Activated CD8-positive, alpha-beta T cell treated with anti-CD3 and anti-CD28 coated beads for 36 hours (primary cell): Measurements from ENCODE around the gene TTC38. TPM values are rescaled to one million over a fixed set of nuclear protein-coding genes. Genes with fewer than 3 reads are reported as not detected.

Source experiments
- ATAC-seq: fragments of 200-7000 bp; cut with Tn5 transposase; one replicate; pipeline ENCODE4 v1.10.0; 2021; ENCODE audit warnings: mild to moderate bottlenecking, moderate library complexity
- CTCF ChIA-PET: fragments of 350-600 bp; sonication (Branson Sonifier 250); formaldehyde crosslinking; loops from one replicate; lab custom pipeline; 2021; ENCODE audit warnings: antibody characterized with exemption; lab: Charles Lee
- POLR2A ChIA-PET: fragments of 350-600 bp; sonication (Branson Sonifier 250); formaldehyde crosslinking; loops from one replicate; lab custom pipeline; 2021; ENCODE audit warnings: antibody characterized with exemption; lab: Charles Lee
- DNase-seq: peaks from one replicate; pipeline ENCODE4 v3.0.0-alpha.2; 2020
- H3K27ac Mint-ChIP-seq: one replicate; pipeline ENCODE4 v1.8.0; 2021; ENCODE audit warnings: mild to moderate bottlenecking, mixed read lengths
- H3K27me3 Mint-ChIP-seq: one replicate; pipeline ENCODE4 v1.8.0; 2021; ENCODE audit warnings: mixed read lengths
- H3K36me3 Mint-ChIP-seq: one replicate; pipeline ENCODE4 v1.8.0; 2021; ENCODE audit warnings: low read depth, mixed read lengths
- H3K4me1 Mint-ChIP-seq: one replicate; pipeline ENCODE4 v1.8.0; 2021; ENCODE audit warnings: low read depth, mixed read lengths
- H3K4me3 Mint-ChIP-seq: one replicate; pipeline ENCODE4 v1.8.0; 2021; ENCODE audit warnings: mild to moderate bottlenecking, moderate library complexity, mixed read lengths
- H3K9me3 Mint-ChIP-seq: one replicate; pipeline ENCODE4 v1.8.0; 2021; ENCODE audit warnings: mixed read lengths
- intact Hi-C: fragments of 100-400 bp; cut with micrococcal nuclease; formaldehyde crosslinking; loops from one replicate; pipeline ENCODE4 v1.10.0; 2022
- total RNA-seq, 2 experiments: library from RNA; stranded (reverse); gene quantifications; one replicate each; pipeline ENCODE4 v1.2.3, GENCODE V29; 2021
- TF ChIP-seq, protein P1 (sequence below): fragments of 200-600 bp; IDR thresholded peaks from one replicate; pipeline ENCODE4 v1.8.0; 2022; ENCODE audit warnings: antibody characterized with exemption, mild to moderate bottlenecking

The TTC38 gene
- total RNA-seq, 2 experiments from 2014 or later: 9.0 to 11.9 TPM

DNA sequence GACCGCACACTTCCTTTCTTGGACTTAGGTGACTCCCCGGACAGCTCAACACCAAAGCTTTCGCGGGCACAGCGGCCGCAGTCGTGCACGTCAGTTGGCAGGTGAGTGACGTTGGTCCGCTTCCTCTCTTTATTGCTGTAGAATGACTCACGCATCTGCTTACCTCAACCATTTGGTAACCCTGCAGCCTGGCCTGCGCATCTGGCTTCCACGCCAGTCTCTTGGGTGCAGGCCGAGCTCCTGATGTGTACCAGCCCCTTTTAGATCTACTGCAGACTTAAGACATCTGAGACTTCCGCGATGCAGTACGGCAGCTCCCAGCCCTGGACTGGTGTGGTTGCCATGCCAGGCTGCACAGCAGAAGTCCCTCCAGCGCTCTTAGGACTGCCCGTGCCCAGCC is 55.4 kb downstream of the TTC38 start:
- no peak overlapping the region for H3K4me3 Mint-ChIP-seq
- TF ChIP-seq, protein P1, sequence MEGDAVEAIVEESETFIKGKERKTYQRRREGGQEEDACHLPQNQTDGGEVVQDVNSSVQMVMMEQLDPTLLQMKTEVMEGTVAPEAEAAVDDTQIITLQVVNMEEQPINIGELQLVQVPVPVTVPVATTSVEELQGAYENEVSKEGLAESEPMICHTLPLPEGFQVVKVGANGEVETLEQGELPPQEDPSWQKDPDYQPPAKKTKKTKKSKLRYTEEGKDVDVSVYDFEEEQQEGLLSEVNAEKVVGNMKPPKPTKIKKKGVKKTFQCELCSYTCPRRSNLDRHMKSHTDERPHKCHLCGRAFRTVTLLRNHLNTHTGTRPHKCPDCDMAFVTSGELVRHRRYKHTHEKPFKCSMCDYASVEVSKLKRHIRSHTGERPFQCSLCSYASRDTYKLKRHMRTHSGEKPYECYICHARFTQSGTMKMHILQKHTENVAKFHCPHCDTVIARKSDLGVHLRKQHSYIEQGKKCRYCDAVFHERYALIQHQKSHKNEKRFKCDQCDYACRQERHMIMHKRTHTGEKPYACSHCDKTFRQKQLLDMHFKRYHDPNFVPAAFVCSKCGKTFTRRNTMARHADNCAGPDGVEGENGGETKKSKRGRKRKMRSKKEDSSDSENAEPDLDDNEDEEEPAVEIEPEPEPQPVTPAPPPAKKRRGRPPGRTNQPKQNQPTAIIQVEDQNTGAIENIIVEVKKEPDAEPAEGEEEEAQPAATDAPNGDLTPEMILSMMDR: no peak
- H3K27me3 Mint-ChIP-seq: no peaks in the 10 kb centered on the region
- H3K27ac Mint-ChIP-seq: no peak overlapping the region
- CTCF ChIA-PET: no interaction called here
- no peaks in the 10 kb centered on the region for H3K9me3 Mint-ChIP-seq
- intact Hi-C loops: no loop called here
- H3K4me1 Mint-ChIP-seq: no peaks in the 10 kb centered on the region
- H3K36me3 Mint-ChIP-seq: peaks cover 27% of the 10 kb centered on the region
- POLR2A ChIA-PET: no interaction called here
- ATAC-seq (no peak), DNase-seq (no peak)

DNA sequence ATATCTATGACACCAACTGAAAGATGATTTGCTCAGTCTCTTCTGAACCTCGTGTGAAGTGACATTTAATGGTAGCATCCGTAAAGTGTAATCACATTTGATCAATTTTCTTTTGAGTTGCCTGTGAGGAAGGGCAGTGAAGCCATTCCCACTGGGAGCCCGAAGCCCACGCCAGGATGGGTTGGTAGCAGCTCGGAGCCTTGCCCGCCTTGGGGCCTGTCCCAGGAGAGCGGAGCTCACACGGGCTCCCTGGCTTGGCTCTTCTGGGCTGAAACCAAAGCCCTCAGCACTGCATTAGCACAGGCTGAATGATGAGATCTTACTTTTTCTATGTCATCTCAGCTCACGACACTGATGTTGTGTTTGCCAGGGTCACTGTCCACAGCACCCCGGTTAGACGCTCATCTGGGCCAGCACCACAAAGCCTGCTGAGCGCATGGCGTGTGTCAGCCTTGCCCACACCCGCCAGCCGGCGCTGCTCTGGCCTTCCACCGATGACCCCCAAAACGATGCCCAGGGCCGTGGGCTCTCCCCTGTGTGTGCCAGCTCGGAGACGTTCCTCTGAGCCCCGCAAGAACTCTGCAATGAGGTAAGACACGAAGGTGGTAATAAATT is 58.4 kb downstream of the TTC38 start:
- H3K9me3 Mint-ChIP-seq: no peaks in the 10 kb centered on the region
- H3K27ac Mint-ChIP-seq: no peak overlapping the region
- intact Hi-C loops: no loop called here
- TF ChIP-seq, protein P1: no peak
- POLR2A ChIA-PET: interaction anchor here (0.6 kb wide), 1 partner anchor 8 kb away, joined by 3 read pairs; no protein-coding TSS in a partner anchor
- H3K4me3 Mint-ChIP-seq: no peak overlapping the region
- ATAC-seq: no peak
- no peaks in the 10 kb centered on the region for H3K27me3 Mint-ChIP-seq
- no peak for DNase-seq
- peaks cover 26% of the 10 kb centered on the region for H3K36me3 Mint-ChIP-seq
- CTCF ChIA-PET: interaction anchor here (1.1 kb wide), 1 partner anchor 320 kb away, joined by 4 read pairs; no protein-coding TSS in a partner anchor
- H3K4me1 Mint-ChIP-seq: no peaks in the 10 kb centered on the region

DNA sequence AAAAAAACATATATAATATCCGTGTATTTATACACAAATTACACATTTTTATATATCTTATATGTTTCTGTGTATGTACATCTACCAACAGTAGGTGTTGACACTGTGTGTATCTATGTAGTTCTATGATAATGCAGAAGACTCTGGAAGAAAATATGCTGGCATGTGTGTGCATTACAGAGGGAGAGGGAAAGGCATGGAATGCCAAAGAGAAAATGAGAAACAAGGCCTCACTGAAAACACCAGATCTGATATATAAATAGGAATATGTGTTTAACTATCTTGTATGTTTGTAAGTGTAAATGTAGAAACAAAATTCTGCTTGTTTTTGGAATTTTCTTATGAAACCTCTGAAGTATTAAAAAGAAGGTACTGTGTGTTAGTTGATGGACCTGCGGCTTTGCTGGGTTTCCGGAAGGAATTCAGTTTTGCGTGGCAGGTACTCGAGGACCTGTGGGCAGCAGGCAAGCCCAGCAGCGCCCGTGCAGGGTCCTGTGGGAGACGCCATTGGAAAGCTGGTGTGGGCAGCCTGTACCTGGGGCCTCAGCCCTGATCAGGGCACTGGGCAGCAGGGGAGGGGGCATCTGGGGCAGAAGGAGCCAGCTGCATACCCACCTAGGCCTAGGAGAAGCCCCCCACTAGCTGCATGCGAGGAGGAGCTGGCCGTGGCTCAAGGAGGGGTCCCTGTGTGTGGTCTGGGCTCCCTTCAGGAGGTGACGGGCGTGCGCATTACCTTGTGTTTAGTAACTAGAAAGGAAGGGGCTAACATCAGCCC is 60.1 kb downstream of the TTC38 start:
- Mint-ChIP-seq H3K4me3 (no peak overlapping the region), H3K36me3 (peaks cover 30% of the 10 kb centered on the region), H3K27ac (no peak overlapping the region), H3K4me1 (no peaks in the 10 kb centered on the region), H3K9me3 (no peaks in the 10 kb centered on the region), H3K27me3 (no peaks in the 10 kb centered on the region)
- DNase-seq (no peak), ATAC-seq (no peak)
- CTCF ChIA-PET: interaction anchor here (1.4 kb wide), 1 partner anchor 40 kb away, joined by 5 read pairs; no protein-coding TSS in a partner anchor
- intact Hi-C loops: no loop called here
- POLR2A ChIA-PET: no interaction called here
- TF ChIP-seq, protein P1: no peak

DNA sequence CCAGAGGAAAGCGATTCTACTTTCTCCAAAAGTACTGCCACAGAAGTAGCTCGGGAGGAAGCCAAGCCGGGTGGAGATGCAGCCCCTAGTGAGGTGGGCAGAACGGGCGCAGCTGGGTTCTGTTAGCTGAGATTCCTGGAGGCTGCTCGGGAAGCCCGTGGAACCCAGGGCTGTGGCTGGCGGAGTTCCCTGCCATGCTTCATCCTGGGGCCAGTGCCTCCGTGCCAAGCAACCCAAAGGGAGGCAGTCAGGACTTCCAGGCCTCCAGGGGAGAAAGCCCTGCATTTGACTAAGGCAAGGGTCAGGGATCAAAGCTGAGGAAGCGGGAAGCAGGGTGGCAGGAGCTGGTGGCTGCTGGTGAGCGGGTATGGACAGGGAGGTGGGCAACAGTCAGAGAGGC is 61.0 kb downstream of the TTC38 start:
- POLR2A ChIA-PET: interaction anchor here (0.7 to 1.0 kb wide), 2 partner anchors 16 to 61 kb away, joined by 3 read pairs; partner anchors contain the start of gene TTC38
- H3K36me3 Mint-ChIP-seq: peaks cover 28% of the 10 kb centered on the region
- no peaks in the 10 kb centered on the region for H3K9me3 Mint-ChIP-seq
- no peaks in the 10 kb centered on the region for H3K4me1 Mint-ChIP-seq
- DNase-seq: no peak
- ATAC-seq: no peak
- no peak overlapping the region for H3K4me3 Mint-ChIP-seq
- intact Hi-C loops: no loop called here
- H3K27ac Mint-ChIP-seq: no peak overlapping the region
- no peaks in the 10 kb centered on the region for H3K27me3 Mint-ChIP-seq
- CTCF ChIA-PET: interaction anchor here (1.2 to 1.4 kb wide), 2 partner anchors 39 to 207 kb away, joined by 3 to 5 read pairs; no protein-coding TSS in a partner anchor
- TF ChIP-seq, protein P1: no peak

DNA sequence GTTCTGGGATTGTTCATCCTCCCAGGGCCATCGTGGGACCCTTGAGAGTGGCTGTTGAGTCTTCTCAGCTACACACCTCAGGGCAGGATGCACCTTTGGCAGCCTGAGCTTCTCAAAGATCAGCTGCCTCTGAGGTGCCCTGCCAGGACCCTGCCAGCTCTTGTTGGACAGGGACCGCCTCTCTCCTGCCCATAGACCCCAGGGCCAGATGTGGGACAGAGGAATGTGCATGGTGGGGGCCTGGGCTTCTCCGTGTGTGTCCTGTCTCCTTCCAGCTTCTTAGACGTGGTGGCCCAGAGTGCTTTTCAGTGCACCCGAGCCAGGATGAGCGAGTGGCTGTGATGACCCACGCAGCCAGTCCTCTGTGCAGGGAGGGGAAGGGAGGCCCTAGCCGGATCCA is 61.8 kb downstream of the TTC38 start:
- no peak for DNase-seq
- POLR2A ChIA-PET: no interaction called here
- Mint-ChIP-seq H3K36me3 (peaks cover 25% of the 10 kb centered on the region), H3K9me3 (no peaks in the 10 kb centered on the region), H3K4me3 (no peak overlapping the region), H3K27ac (no peak overlapping the region), H3K4me1 (peaks cover 3% of the 10 kb centered on the region), H3K27me3 (no peaks in the 10 kb centered on the region)
- TF ChIP-seq, protein P1: no peak
- CTCF ChIA-PET: interaction anchor here (1.0 to 1.7 kb wide), 4 partner anchors 15 to 234 kb away, joined by 3 to 4 read pairs (median 3); no protein-coding TSS in a partner anchor
- intact Hi-C loops: no loop called here
- ATAC-seq: no peak
